Stimulated activated CD8-positive, alpha-beta memory T cell treated with anti-CD3 and anti-CD28 coated beads, Interleukin-4, amount 100 ng/mL, for 48 hours (primary cell): ENCODE measurements around the gene POLR1H.

Source experiments
- DNase-seq: peaks from one replicate; pipeline ENCODE4 v3.0.0-alpha.2; 2020

The POLR1H gene

DNA sequence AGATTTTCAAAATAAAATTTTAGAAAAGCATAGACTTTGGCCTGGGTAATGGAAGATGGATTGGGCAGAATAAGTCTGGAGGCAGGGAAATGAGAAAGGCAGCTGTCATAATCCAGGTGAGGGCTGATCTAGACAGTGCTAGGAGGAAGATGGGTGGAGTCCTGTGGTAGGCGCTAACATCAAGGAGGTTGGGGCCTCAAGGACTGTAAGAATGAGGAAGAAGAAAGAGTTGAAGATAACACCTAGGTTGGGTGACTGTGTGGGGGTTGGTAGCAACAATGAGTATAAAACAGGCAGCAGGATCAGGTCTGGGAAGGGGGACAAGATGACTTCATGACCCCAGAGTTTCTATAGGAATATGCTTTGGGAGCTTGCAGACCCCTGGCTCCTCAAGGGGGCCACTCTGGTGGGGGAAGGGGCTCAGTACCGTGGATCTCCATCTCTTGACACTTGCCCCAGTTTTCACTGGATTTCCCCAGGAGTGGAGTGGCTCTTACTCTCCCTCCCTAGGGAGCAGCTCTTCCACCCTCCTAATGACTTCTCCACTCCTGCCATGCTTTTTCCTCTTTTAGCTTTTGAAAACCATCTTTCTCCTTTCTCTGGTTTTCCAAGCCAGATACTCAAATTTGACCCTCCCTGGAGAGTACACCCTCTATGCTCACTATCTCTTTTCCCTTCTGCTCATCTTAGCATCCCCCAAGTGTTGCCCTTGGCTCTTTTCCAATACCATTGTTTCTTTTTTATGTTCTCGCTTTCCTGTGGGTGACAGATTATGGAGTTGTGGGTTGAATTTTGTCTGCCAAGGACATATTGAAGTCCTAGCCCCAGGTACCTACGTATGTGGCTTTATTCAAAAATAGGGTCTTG is 37.1 kb downstream of the POLR1H start:
- no peak for DNase-seq

DNA sequence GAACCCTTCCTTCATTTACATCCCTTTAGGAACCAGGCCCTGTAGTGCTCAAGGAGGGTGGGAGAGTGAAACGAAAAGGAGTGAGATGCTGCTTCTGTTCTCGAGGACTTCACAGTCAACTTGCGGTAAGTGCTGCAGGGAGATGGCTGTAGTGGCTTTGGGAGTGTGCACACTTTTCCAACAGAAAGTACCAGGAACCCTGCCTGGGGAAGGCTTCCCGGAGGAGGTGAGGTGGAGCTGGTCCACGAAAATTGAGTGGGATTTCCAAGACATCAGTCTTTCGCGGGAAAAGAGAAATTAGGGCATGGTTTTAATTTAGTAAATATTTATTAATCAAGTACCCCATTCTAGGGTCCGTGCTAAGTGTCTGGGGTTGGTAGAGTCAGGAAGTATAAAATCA is 39.1 kb downstream of the POLR1H start:
- DNase-seq: no peak

- DNase-seq: peak; percentile 34
Observed at GRCh38 chr6:30100585-30101443, 39.7 kb downstream of the POLR1H start.

DNA sequence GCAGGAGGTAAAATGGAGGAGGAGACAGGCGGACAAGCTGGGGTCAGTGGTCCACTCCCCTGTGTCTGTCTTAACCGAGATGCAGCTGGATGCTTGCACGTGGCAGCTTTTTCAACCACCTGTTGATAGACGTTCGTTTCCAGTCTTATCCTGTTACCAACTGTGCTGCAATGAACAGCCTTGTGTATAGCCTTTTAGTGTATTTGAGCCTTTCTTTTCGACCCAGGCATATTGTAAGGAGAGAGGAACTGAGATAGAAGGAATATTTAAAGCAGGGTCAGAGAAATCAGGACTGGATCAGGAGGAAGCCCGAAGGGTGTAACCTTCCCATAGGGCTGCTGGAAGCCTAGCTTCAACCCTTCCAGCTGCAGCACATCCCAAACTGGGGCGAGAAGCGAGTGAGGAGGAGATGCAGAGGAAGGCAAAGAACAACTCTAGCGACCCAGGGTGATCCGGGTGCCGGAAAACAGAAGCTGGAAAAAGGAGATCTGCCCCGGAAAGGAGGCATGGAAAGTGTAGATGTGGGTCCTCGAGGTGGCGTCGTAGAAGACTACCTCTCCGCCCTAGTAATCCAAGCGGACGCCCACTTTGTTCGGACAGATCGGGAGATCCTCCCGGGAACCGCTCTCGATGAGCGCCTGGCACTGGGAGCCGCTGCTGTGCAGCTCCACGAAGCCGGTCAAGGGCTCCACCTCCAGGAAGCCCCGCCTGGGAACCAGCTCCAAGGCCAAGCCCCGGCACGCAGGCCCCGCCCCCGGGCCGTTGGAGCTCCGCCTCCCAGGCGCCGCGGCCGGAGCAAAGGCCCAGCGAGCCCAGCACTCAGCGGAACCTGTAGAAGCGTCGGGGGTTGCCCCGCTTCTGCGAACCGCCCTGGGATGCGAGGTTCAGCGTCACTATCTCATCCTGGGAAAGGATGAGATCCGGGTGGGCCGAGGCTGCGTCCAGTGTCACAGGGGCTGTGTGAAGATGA is 40.7 kb downstream of the POLR1H start:
- DNase-seq: peak; percentile 84

DNA sequence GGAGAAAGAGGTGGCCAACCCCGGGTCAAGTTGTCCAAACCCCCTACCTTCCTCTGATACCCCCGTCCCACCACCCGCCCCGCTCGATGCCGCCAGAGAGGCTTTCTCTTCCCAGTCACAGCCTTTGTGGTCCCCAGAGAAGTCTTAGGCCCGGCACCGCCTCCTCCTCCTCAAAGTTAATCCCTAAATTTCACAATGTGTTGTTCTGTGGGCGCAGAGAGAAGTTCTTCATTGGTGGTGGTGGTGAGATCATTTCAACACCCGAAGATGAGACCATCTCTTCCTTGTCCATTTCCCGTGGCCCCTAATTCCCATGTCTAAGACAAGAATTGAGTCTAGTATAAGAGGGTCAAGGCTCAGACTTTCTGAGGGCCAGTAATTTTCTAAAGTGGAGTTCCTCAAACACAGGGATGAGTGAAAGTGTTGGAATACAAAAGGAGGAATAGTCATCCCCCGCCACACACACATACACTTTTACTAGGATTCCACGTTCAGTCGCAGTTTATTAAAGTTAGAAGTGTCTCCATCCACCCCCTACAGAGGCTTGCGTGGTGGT is 41.4 kb downstream of the POLR1H start:
- DNase-seq: peak; percentile 31

DNA sequence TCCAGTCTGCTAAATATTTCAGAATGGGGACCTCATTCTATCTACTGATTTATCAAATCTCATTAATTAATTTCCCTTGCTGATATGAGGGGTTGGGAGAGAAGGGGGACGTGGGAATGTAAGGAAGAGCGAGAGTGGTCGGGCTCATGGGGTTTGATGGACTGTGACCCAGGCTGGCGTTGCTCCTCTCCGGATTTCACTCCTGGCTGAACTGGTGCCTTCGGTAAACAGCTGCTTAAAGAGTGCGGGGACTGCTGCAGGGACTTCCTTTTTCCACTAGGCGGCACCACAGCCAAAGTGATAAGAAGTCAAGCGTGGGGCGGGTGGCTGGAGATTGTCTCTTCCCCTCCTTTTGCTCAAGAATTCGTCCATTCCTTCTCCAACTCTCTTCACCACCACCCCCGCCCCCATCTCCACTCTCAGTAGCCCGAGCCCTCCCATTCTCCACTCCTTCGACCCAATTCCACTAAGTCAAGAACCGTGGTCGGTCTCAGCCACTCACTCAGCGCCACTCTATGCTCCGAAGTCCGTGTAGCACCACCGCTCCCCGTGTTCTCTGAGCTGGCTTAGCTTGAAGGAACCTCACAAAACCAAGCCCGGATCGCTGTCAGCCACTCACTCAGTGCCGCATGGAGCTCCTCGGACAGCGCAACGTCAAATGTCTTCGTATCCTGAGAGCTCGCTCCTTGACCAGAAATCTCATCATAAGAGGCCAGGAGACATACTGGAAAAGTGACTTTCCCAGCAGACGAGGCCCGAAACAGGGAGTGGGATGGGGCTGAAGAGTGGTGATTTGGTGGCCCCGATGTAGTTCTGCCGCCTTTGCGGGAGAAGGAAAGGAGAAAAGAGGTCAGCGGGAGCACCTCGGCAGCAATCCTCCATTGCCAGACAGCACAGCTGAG is 42.2 kb downstream of the POLR1H start:
- peak; percentile 86 for DNase-seq

DNA sequence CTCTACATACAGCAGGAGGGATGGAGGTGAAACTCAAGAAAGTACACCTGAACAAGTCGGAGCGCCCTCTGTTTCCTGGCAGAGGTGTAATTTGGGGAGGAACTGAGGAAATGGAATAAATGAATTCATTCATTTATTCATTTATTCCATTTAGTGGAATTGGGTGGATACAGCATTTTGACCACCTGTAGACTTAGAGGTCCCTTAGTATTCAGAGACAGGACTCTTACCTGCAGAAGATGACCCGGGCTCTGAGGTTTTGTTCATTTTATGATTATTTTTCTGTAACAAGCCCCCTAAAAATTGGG is 42.8 kb downstream of the POLR1H start:
- no peak for DNase-seq

GRCh38 chr6:30104661-30105060 is 43.6 kb downstream of the POLR1H start:
- DNase-seq: no peak

- no peak for DNase-seq
Observed at GRCh38 chr6:30111266-30111856, 50.3 kb downstream of the POLR1H start.

DNA sequence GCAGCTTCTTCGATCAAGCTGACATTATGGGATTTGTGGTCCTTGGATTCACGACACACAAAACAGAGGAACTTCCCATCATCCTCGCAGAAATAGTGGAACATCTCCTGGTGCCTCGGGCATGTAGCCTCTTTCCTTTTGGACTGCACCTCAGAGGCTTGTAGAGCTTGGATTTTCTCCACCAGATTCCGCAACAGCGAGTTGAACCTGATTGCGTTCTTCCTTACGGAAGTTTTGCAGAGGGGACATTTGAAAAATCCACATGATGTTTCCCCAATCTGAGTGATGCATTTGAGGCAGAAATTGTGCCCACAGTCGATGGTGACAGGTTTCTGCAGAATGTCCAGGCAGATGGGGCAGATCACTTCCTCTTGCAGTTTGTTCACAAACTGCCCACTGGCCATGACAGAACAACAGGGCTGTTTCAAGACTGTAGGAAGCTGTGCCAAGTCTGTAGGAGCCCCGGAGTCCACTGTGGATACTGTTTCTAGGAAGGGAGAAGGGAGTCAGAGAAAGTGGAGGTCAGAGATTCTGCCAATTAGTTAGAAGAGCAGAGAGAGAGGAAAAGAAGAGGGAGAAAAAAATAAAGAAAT is 51.4 kb downstream of the POLR1H start:
- DNase-seq: no peak

DNA sequence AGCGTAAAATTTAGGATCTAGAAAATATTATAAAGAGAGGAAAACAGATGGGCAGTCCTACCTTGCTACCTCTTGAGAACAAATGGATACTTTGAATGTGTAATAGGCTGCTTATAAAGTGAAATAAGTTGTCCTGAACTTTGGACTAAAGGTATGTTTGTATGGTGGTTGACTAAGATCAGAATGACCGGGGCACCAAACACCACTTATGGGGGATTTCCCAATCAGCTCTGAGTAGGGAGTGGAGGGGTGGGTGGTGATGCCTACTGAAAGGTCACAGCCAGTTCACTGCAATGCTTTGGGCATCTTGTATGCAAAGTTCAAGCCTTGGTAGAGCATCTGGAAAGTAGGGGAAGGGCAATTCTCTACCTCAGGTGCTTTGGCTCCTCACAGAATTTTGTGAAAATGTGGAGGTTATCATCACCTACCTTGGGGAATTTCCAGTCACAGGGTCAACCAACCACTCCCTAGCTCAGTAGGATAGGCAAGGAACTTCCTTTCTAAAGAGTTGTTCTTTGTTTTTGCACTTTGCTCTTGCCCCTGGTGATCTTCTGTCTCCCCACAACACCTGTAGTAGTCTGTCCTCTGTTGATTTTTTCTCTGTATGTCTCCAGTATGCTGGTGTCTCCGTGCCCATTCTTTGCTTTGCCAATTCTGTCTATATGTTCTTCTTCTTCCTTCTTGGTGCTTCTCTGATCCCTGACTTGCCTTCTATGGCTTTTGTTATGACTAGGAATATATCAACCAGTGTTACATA is 52.1 kb downstream of the POLR1H start, which contains the start of gene TRIM31:
Gene TRIM31, minus strand, starts transcription at position 88 of the 757 bp plus-strand sequence. CDS start 285 bp downstream, outside the sequence.
- no peak for DNase-seq

DNA sequence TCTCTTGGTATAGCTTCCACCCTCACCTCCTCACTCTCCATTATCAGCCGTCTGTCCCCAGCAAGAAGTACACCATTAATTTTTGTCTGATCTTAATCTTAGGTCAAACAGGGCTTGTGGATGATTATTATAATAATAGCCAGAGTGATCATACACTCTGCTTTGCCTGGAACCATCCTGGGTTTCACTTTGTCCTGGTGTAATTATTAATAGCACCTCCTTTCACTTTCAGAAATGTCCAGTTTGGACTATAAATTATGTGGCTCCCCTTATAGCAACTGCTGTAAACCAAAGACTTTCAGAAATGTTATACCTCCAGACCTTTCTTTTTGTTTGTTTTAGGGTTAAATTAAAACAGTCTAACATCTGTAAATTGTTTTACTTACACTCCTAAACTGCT is 52.8 kb downstream of the POLR1H start:
- DNase-seq: no peak
